Measurements from ENCODE around the gene TPCN2.

GRCh38 chr11:69078930-69079605 lies 30.3 kb downstream of the TPCN2 start:
- no peak for TF ChIP-seq CTCF (IDR thresholded peaks at IDR 0.05)
- no peak for TF ChIP-seq POLR2A (IDR thresholded peaks at IDR 0.05)
